Heart left ventricle (tissue), 13 donors: ENCODE results near the gene IRF2BPL.

Source experiments
- CTCF ChIP-seq, 12 donors: fragments of 200-600 bp; sonication (generic) in 4 of 12; IDR thresholded peaks; one replicate each; pipeline versions ENCODE4 v1.5.0 to v1.8.0; 2018 to 2022; ENCODE audit warnings: antibody characterized with exemption in 12 of 12, mild to moderate bottlenecking in 5 of 12
- POLR2A ChIP-seq, 2 donors: fragments of 450-650 bp; IDR thresholded peaks; one replicate each; pipeline ENCODE4 v1.6.1; 2017; ENCODE audit warnings: antibody characterized with exemption in 2 of 2, mild to moderate bottlenecking in 2 of 2, moderate library complexity in 2 of 2
- donor health status: ischemic (EF 13 %, LVEDD 7.1; RV severe dilation, severe dysfunction).
- donor health status: DM: no; HTN: yes; CAD: no.
- donor health status: DM: no; HTN: no; CAD: no.
- donor health status: ischemic (EF 25% LVEDD 6.9; RV normal size, moderate dysfunction).
- donor health status: ischemic (EF 25% LVEDD 5.7; RV mildly dilated, moderate dysfunction).
- donor health status: ischemic (EF 35%, LVEDD 5.7; RV mildly dilated, moderate dysfunction).
- donor health status: nonischemic (EF 11% LVEDD 7.7; RV severe dilation, severe dysfunction).
- donor health status: DM: yes; HTN: yes; CAD: no.
- donor health status: PGD.
- donor health status: ischemic (EF 29% LVEDD 5.4; RV normal size, mild dysfunction).
- donor health status: nonischemic (EF 23%, LVEDD 6.1; RV moderate dilation, normal function).

GRCh38 chr14:76997257-76997970 is 31.1 kb downstream of the IRF2BPL start:
- no peak for TF ChIP-seq CTCF (IDR thresholded peaks at IDR 0.05)
- no peak for TF ChIP-seq POLR2A (IDR thresholded peaks at IDR 0.05)
